ENCODE results near the gene FCN2.

Gene FCN2

DNA sequence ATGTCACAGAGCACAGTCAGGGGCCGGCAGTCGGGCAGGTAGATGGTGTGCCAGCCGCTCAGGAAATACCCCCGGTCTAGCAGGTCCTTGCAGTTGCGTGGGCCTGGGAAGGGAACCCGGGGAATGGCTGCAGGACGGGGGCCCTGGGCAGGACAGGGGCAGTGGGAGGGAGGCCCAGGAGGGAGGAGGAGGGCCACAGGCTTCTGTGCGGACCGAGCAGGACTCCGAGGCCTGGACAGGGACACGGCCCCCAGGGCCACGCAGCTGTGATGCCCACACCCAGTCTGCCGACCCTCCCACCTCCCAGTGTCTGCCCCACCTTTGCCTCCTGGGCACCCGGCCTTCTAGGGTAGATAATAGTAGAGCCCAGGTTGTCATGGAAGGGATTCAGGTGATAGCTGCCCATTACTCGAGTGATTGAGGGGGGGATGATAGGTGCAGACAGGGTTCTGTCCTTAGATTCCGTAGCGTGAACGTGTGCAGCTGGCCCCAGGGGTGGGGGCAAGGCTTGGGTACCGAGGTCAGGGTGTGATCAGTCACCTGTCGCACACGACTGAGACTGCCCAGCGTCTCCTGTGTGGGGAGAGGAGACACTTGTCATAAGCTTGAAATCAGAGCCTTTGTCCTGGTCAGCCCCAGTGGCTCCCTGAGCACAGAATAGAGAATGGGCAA lies 32.6 kb downstream of the FCN2 start:
- no peak for DNase-seq

DNA sequence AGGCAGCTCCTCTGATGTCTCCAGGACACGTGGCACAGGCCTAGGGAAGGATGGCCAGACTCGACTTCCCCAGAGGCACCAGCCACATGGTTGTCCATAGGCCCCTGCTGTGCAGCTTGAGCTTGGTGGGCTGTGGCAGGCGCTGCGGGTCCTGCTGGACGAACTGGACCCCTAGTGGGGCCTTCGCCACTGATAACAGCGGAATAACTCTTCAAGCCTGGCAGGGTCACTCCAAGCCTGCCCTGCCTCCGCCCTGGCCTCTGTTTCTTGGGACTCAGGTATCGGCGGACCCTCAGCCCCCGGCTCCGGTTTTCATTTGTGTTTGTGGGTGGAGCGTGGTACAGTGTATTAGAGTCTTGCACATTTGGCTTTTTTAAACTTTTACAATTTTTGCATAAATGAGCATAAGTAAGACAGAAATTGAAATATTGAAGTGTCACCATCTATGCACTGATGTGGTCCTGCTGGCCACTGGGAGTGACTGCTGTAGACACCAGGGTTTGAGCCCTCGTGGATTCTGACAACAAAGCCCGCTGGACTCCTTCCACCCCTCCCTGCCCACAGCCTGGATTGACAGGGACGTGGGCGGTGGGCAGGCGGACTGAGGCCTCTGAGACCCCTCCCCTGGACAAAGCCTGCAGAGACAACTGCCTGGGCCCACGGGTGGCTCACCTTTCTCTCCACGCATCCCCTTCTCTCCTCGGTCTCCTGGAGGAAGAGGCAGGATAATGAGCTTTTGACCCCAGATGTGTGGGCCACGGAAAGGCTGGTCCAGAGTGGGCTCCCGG lies 33.3 kb downstream of the FCN2 start:
- DNase-seq = no peak

DNA sequence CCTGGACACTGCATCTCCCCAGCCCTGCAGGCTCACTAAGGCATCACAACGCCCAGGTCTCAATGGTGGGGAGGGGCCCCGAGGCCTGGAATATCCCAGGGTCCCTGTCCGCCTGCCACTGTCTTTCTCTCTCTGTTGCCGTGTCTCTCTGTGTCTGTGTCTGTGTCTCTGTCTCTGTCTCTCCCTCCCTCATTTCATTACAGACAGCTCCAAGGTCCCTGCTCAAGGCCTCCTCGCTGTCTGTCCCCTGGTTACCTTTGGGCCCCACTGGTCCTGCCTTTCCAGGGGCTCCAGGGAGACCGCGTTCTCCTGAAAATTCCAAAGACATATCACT lies 33.9 kb downstream of the FCN2 start:
- DNase-seq = no peak

DNA sequence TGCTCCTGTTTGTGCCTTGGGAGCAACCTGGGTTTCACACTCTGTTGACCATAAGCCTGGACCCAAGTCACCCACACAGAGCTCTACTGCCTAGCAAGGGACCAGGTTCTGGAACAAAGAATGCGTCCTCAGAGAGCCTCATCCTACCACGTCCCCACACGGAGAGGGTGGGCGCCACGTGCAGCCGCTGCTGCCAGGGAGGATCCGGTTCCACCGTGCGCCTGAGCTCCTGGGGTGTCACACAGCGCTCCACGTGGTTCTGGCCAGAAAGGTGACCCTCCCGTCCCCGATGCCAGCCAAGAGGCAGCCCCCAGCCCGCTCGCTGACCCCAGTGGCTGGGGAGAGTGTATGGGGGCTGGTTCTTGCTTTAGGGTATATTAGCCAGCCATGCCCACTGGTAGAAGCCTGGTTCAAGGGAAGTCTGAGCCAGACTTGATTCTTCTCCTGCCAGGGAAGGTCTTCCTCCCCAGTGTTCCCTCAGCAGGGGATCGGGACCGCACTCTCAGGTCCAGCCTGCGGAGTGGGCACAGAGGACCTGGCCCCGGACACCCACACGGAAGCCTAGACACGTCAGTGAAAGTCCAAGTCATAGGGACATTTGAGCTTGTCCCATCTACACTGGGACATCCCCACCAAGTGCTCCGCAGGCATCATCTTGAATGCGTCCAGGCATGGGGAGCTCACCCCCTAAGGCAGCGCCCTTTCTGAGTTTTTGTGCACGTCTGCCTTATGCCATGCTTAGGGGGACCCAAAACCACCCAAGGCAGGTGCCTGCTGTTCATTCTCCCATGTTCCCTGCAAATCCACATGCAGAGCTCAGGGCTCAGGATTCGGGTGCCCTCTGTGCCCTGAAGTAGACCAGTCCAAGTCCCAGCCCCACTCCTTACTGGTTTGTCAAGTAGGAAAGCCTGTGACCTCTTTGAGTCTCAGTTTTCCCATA lies 34.7 kb downstream of the FCN2 start:
- no peak for DNase-seq

DNA sequence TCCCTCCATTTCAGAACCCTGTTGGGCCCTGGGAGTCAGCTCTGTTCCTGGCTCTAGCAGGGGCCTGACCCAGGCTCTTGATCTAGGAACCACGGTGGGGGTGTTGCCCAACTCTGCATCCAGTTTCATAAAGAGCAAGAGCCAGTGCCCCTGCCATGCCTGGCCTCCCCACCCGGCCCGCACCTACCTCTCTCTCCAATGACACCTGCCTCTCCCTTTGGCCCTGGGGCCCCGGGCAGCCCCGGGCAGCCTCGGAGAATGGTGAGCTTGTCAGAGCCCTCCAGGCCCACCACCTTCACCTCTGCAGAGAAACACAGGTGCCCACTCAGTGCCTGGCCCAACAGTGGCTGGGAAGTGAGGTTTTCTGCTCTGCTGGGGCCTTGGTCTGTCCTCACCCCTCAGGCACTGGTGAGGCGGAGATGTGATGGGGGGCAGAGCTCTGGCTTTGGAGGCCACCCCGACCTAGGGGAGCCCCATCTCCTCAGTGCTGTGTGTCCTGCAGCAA lies 35.6 kb downstream of the FCN2 start:
- DNase-seq = no peak

DNA sequence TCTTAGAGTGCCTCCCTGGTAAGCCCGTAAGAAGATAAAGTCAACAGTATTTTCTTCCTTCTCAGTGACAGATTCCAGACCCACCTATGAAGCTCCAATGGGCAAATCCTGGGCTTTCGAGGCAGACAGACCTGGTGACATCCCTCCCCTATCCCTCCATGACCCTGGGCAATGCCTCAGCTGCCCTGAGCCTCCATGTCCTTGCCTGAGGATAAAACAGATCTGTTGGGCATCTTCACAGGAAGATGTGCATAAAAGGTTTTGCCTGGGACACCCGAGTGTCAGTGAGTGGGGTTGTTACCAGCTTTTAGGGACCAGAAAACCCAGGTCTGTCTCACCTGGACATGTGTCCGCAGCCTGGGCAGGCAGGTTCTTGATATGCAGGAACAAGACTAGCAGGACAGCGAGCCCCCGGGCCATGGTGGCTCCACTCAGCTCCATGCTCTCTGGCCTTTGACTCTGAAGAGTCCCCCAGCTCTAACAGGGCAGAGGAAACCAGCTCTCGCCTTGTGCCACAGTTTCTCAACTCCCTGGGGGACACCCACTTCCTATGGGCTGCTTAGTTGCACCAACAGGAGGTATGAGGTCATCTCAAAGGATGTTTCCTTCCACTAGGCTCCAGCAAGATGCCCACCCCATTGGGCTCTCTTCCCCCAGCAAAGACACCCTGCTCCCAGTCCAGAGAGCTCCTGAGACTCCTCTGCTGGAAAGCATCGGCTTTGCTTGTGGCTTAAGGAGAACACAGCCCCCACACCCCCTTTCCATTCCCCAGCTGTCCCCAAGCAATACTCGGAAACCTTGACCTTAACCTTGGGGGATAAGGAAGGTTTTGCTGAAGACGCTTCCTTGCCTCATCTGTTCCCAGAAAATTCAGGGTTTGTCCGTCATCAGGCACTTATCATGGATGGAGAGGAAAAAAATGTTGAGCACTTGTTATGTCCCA lies 37.1 kb downstream of the FCN2 start, which contains the start of gene FCN1:
Gene FCN1 (minus strand): TSS at position 482 of the 943 bp plus-strand sequence. CDS start 41 bp downstream, at position 441.
- no peak for DNase-seq

DNA sequence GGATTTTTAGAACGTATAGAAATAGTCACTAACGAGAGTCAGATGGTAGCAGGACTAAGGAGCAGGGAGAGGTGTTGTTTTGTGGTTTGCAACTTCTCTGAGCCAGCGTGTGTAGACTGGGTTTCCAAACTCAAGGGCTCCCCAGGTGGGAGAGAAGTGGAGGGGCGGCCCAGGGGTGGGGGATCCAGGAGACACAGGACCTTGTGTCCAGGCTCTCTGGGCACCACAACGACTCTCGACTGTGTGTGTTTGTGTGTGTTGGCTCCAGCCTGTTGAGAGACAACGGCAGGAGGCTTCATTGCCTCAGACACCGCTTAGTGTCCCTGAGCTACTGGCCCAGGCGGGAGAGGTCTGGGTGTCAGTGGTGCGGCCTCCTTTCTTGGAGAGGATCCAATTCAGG lies 38.0 kb downstream of the FCN2 start:
- no peak for DNase-seq

DNA sequence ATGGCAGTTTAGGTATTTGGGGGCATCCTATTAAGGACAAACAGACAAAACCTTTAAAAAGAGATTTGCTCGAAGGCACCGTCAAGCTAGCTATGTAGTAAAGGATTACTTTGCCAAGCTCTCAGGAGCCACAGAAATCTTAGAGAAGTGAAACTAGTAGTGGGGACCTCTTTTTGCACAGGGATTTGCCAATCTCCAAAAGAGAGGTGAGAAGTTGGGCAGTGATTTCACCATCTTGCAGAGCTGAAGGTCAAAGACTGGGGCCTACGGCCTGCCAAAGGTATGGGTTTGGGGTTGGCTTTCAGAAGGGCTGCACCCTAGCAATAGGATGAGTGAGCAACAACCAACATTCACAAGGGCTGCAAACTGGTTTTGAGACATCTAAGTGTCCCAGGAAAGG lies 38.7 kb downstream of the FCN2 start:
- no peak for DNase-seq

DNA sequence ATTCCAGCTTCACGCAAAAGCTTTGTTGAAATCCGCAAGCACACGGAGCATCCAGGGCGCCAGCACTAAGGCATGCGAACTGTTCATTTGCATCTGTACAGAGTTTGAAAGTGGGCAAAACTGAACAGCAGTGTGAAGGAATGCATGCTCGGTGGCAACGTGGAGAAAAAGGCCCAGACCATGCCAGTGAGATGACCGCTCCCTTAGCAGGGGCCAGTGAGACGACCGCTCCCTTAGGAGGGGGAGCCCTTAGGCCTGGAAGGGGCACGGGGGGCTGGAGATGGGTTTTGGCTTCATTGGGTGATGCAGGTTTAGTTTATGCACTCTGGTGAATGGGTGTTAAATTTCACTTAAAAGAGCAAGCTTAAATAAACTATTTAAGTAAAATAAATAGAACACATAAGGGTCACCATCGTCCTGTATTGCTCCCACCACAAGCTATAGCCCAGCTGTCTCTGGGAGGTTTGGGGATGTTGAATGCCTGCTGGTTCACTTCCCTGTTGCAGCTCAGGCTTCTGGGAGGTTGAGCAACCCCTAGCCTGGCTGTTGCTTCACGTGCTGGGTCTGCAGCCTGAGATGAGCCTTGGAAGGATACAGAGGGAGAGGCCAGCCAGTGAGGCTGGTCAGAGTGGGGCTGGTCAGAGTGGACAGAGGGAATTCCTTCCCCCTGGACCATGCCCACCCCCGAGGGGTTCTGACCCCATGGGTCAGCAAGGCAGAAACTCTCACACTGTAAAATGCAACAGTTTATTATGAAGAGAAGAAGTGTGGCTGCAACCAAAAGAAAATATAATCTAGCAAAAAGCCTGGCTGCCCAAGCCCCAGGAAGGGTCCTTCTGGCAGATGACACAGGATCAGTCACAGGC lies 41.7 kb downstream of the FCN2 start:
- DNase-seq = no peak

DNA sequence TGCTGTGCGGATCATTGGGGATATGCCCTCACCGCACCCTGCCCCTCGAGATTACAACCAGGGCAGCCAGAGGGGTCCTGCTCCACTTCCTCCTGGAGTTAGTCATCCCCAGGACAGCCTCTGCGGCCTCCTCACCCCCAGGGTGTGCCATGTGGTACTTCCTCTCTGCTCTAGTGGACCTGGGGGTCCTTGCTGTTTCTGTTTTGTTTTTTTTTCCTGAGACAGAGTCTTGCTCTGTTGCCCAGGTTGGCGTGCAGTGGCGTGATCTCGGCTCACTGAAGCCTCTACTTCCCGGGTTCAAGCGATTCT lies 42.3 kb downstream of the FCN2 start:
- no peak for DNase-seq

DNA sequence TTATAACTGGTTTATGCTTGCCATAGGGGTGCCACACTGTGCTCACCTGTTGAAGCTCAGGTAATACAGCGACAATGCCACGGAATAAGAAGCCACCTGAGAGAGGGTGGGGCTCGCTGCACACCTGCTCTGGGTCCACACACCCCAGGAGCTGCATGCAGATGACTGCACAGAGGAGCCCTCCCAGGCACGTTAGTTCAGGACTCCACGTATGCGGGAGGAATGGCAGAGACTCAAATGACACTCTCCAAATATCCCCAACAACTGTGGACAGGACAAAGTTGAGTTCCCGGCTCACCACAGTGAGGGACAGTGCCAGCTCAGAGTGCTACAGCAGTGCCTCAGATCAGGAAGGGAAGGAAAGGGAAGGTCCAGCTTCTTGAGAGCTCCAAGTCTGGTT lies 42.9 kb downstream of the FCN2 start:
- no peak for DNase-seq

DNA sequence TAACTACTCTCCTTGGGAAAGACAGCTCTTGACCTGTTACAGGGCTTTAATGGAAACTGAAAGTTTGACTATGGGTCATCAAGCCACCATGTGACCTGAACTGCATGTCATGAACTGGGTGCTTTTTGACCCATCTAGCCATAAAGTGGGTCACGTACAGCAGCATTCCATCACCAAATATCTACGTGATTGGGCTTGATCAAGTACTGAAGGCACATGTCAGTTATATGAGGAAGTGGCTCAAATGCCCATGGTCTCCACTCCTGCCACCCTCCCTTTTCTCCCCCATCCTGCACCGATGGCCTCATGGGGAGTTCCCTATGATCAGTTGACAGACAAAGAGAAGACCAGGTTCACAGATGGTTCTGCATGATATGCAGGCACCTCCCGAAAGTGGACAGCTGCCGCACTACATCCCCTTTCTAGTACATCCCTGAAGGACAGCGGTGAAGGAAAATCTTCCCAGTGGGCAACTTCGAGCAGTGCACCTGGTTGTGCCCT lies 44.5 kb downstream of the FCN2 start:
- no peak for DNase-seq

DNA sequence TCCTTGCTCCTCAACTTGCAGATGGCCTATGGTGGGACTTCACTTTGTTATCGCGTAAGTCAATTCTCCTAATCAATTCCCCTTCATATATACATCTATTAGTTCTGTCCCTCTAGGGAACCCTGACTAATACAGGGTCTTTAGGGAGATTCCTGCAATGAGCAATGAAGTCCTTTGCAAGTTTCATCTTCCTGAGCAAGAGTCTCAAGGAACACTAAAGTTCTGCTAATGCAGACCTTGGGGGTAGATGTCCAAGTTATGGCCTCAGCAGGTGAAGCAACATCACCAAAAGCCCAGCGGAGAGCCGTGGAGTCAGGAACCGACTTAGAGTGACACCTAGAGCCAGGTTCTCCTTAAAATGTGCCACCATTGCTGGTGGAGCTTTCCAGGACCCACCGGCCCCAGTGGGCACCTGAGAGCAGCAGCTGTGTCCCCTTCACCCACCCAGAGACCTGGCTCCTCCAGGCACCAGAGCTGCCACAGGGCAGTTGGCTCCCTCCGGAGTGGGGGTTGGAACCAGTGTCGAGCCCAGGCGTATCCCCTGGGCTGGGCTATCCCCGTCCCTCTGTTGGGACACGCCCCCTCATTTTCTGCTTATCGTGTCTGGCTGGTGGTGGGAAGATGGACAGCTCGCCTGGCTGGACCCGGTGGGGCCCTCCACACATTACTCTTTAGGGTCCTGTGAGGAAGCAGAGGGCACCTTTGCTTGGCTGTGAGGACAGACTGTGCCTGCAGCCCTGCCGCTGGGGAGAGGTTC lies 48.0 kb downstream of the FCN2 start:
- DNase-seq = no peak

DNA sequence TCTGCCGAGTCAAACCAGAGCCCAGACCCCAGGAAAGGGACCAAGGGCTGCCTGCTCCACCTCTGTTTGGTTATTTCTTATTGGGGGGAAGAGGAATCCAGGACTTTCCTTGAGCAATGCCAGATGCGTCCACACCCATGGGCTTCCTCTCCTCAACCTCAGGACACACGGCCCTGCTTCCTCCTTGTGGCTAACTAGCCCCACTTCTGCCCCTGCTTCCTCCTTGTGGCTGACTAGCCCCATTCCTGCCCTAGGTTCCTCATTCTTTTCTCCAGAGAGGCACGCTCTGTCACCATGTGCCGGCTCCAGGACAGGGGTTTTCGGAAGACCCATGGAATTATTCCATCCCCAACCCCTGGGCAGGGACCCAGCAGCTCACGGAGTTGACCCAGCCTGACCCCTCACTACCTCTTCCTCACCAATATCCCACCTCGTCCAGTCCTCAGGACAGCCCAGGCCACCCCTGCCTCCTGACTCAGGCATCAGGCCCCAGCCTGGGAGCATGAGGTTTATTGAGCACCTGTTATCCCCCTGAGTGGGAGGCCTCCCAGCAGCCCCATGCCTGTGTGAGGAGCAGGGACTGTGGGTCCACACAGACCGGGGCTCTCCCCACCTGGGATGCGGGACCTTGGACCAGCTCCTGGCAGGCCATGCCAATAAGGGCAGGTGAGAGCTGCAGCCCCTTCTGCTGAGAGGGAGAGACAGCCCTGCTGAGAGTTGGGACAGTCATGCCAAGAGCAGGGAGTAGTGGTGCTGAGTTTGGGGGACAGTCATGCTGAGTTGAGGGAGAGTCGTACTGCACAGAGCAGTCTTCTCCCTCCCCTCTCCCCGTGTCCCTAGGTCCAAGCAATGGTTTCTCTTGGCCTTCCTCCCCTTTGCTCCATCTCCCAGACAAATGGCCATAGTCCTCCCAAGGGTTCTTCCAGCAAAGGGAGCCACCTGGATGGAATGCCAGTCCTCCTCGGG lies 48.9 kb downstream of the FCN2 start:
- no peak for DNase-seq

DNA sequence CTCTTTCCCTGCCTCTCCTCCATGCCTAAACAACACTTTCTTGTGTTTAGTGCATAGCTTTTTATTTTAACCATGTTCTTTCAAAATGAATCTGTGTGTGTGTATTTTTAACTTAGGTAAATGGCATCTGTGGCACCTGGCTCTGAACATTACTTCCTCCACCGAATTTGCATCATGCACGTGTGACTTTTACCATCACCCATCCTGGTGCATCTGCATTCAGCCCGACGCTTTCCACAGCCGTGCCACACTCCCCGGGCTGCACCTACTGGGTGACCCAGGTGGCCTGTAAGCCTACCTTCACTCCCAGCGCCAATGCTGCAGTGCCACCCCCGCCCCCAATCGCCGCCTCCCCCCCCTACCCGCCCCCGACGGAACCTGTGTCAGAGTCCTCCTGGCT lies 49.8 kb downstream of the FCN2 start:
- DNase-seq = no peak

DNA sequence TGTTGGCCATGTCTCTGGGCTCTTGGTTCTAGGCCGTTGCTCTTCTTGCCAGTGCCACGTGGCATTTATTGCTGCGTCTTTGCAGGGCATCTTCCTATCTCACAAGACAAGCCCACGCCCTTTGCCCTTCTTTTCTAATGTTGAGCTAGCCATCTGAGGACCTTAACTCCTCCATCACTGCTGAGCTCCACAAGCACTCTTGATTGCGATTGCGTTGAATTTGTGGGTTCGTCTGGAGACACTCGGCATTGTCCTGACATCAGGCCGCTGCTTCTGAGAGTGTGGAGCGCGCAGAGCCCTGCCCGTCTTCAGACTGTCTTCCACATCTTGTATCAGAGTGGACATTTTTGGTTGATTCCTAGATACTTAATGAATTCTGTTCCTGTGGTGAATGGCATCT lies 51.6 kb downstream of the FCN2 start:
- no peak for DNase-seq

DNA sequence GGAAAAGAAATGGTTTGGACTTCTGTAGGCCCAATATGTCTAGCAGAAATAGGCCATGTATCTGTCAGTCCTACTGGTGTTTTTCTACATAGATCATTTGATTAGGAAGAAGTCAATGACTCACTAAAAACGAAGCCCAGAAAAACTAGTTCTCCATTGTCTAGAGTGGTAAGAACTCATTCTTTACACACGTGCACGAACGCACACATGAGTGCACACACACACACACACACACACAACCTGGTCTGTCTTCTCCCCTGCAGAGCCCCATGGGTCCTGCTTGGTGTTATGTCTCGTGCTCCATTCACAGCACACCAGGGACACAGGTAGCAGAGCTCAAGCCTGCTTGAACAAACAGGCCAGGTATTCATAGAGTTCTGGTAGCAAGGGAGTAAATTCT lies 52.0 kb downstream of the FCN2 start:
- DNase-seq = no peak

DNA sequence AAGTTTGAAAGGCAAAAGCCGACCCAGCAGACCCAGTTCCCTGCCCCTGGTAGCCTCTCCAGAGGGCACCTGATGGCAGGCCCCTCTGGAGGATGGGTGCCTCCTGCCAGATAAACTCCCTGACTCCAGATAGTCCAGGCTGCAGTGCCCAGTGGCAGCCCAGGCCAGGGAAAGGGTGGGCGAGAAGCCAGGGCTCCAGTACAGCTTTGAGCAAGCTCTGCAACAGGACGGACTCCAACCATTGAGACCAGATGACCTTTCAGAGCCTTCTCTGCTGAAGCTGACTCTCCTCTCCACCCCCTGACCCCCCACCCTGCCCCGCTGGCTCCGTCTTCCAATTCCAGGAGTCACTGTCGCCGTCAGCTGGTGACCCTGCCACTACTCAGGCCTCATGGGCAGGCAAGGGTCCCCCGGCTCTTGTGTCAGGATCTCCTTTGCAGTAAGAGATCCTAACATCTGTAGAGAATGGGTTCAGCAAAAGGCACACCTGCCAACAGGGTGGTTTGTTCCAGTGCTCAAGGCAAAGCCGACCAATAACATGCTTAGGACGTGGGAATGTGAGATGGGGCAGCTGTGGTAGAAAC lies 52.6 kb downstream of the FCN2 start:
- no peak for DNase-seq

All from SHP77 treated with DMSO at 0.1 percent for 48 hours (cell line).